GM10266 (cell line): ENCODE measurements around the gene BMP8B.
"Not testable (repeated sequence)": the region's sequence is repeated elsewhere in the genome, so short reads cannot be mapped to it uniquely, and the experiment has no call there.

Source experiments
- DNase-seq: peaks from one replicate; pipeline ENCODE4 v3.0.0; 2012; ENCODE audit errors: extremely low spot score
- CTCF ChIP-seq: IDR thresholded peaks from 2 replicates; pipeline ENCODE4 v1.5.1; 2012; ENCODE audit warnings: mild to moderate bottlenecking, low read depth; ENCODE audit not compliant: control insufficient read depth, insufficient read depth; ENCODE audit errors: missing control alignments

Gene BMP8B

GRCh38 chr1:39791838-39792237 is 3.2 kb upstream of the BMP8B start:
- DNase-seq: no peak
- TF ChIP-seq CTCF: no peak

GRCh38 chr1:39789571-39790110 is 976 bp upstream of the BMP8B start:
- TF ChIP-seq CTCF: no peak
- DNase-seq: peak; percentile 12

GRCh38 chr1:39788426-39788757 is 273 bp downstream of the BMP8B start:
- no peak for DNase-seq
- no peak for TF ChIP-seq CTCF

GRCh38 chr1:39787964-39788363 is 701 bp downstream of the BMP8B start:
- DNase-seq: not testable (repeated sequence)

- DNase-seq: no peak
Observed at GRCh38 chr1:39787468-39787867, 1.2 kb downstream of the BMP8B start.

GRCh38 chr1:39787108-39787375 is 1.6 kb downstream of the BMP8B start:
- not testable (repeated sequence) for DNase-seq

More at GRCh38 chr1:39787468-39787867, 1.2 kb downstream of the BMP8B start:
- no peak for TF ChIP-seq CTCF

GRCh38 chr1:39786303-39787107 is 2.2 kb downstream of the BMP8B start:
- DNase-seq: not testable (repeated sequence)

GRCh38 chr1:39782685-39783084 is 6.0 kb downstream of the BMP8B start:
- DNase-seq: not testable (repeated sequence)

- no peak for TF ChIP-seq CTCF
- DNase-seq: no peak
Observed at GRCh38 chr1:39782103-39782502, 6.6 kb downstream of the BMP8B start.
